ENCODE results near the gene RAPGEF3. TPM values are rescaled to one million over a fixed set of nuclear protein-coding genes. Genes with fewer than 3 reads are reported as not detected.

The RAPGEF3 gene
- under 1 TPM; 0.15 to 0.24 TPM for total RNA-seq

GRCh38 chr12:47758834-47759690, at the start of gene RAPGEF3:
TSS of gene RAPGEF3 (minus strand) at chr12:47758880. CDS start at chr12:47758556, 324 bp downstream.

GRCh38 chr12:47773062-47773857, 14.6 kb upstream of the RAPGEF3 start, which contains the start of gene SLC48A1:
TSS of gene SLC48A1 (plus strand) at chr12:47773238. CDS start at chr12:47773305, 67 bp downstream.

GRCh38 chr12:47725091-47725772, 33.4 kb downstream of the RAPGEF3 start, which contains the start of gene ENDOU:
TSS of gene ENDOU (minus strand) at chr12:47725490. CDS start at chr12:47725413, 77 bp downstream.

GRCh38 chr12:47705566-47706425, 52.9 kb downstream of the RAPGEF3 start, which contains the start of gene RPAP3:
TSS of gene RPAP3 (minus strand) at chr12:47706030. CDS start at chr12:47702840, 3,190 bp downstream.

Other genes starting within 250 kb of the RAPGEF3 start
- gene RPAP3, start 52.9 kb downstream of the RAPGEF3 start, total RNA-seq, result 10 to 100 TPM; 34.5 to 38.6 TPM
- not detected for gene ENDOU, start 33.4 kb downstream of the RAPGEF3 start, total RNA-seq
- 10 to 100 TPM; 14.8 to 15.0 TPM for gene SLC48A1, start 14.4 kb upstream of the RAPGEF3 start, total RNA-seq
- 100 to 1,000 TPM; 340 to 361 TPM for gene HDAC7, start 61.0 kb upstream of the RAPGEF3 start, total RNA-seq
- gene VDR, start 146.1 kb upstream of the RAPGEF3 start, total RNA-seq, result 10 to 100 TPM; 13.0 to 13.4 TPM
- 100 to 1,000 TPM in 1 of 2 experiments, 10 to 100 TPM in 1; 97.7 to 103 TPM for gene TMEM106C, start 204.7 kb upstream of the RAPGEF3 start, total RNA-seq
- gene COL2A1, start 245.6 kb upstream of the RAPGEF3 start, total RNA-seq, result not detected